SK-N-MC (cell line): ENCODE results near the gene GRID2.

Experiments
- EZH2 ChIP-seq: fragments of 200-600 bp; sonication (generic); IDR thresholded peaks from one replicate; pipeline ENCODE4 v1.6.1; 2017; ENCODE audit warnings: antibody characterized with exemption
- FOXP2 ChIP-seq: optimal IDR thresholded peaks from 2 replicates; pipeline ENCODE3; 2011; ENCODE audit warnings: mild to moderate bottlenecking, moderate library complexity; ENCODE audit not compliant: insufficient read depth; ENCODE audit errors: extremely low read length, control extremely low read depth
- POLR2AphosphoS5 ChIP-seq: IDR thresholded peaks from 2 replicates; pipeline ENCODE4 v1.6.1; 2012; ENCODE audit warnings: mild to moderate bottlenecking, low read depth, low read length, borderline replicate concordance

DNA sequence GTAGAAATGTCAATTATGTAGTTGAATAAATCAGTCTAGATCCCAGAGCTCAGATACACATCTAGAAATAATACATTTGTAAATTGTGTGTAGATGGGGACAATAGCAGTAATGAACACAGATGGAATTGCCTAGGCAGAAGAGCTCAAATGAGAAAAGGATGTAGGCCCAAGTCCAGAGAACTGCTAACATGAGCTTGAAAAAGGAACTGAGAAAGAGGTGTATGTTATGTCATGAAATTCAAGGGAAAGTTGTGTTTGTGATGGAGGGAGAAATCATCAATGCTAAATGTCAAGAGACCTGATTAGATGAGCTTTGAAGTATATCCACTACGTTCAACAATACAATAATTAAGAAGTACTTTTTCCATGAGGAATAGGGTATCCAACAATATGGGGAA lies 1148.2 kb downstream of the GRID2 start:
- TF ChIP-seq EZH2 = no peak
- TF ChIP-seq POLR2AphosphoS5 = no peak
- no peak for TF ChIP-seq FOXP2
